Measurements from ENCODE around the gene FOXD1. TPM values are rescaled to one million over a fixed set of nuclear protein-coding genes. Genes with fewer than 3 reads are reported as not detected.

Gene FOXD1
- polyA plus RNA-seq, 6 donors from 2014 or later = not detected

DNA sequence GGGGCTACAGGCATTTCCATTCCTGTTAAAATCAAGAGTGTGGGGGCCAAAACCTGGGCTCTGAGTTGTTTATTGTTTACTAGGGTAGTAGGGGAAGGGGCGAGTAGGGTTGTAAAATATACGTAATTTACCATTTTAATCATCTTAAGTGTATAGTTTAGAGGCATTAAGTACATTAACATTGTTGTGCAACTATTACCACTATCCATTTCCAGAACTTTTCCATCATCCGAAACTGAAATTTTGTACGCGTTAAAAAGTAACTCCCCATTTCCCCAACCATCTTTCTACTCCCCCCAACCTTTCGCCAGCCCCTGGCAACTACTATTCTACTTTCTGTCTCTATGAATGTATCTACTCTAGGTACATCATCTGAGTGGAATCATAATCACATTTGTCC, 3.6 kb upstream of the FOXD1 start:
- H3K27me3 Mint-ChIP-seq = peaks cover 62 to 75% (median 66%) of the 10 kb centered on the region in 3 donors
- H3K4me3 Mint-ChIP-seq = peak overlapping the region in 2 of 8 donors; percentile 22 to 74
- no peak for ATAC-seq (ENCODE audit: low read depth in 2 of 2)
- DNase-seq = no peak
- H3K27ac Mint-ChIP-seq = peak overlapping the region in 2 of 6 donors; percentile 79 to 92
- H3K36me3 Mint-ChIP-seq = peaks cover 7 to 12% of the 10 kb centered on the region in 2 donors
- peaks cover 11 to 12% (median 11%) of the 10 kb centered on the region in 3 donors for H3K4me1 Mint-ChIP-seq
- H3K9me3 Mint-ChIP-seq = peaks cover 0 to 48% (median 17%) of the 10 kb centered on the region in 7 donors

DNA sequence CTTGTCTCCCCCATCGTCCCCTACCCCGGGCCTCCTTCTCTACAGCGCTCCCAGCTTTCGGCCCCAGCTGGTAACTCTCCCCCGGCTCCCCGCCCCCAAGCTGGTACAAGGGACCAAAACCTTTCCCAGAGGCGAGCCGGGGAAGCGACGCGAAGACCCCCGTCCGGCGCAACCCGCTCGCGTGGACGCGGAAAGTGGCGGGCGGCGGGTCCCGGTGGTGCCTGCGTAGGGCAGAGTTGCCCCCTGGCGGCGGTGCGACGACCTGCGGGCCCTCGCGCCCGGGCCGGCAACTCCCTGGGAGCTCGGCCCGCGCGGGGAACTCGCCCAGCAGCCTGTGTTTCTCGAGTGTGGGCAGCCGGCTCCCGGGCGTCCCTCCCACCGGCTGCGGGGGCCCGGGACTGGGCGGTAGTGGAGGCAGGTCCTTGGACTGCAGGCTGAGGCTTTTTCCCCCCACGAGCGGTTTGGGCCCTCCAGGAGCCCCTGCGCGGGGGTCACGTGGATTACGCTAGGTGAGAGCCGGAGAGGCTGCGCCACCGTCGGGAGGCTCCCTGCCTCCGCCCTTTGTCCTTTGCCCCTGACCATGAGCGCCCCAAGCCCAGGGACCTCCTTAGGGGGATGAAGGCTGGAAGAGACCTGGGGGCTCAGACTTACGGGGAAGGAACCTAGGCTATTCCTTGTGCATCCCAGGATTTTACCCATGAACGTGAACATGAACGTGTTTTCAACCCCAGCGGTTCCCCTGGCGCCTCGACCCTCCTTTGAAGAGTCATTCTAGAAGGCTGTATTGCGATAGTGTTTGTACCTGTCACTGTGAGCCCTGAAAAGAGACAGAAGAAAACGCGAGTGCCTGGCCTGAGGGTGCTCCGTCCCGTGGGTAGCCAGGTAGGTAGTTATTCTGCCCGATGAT, 2.9 kb upstream of the FOXD1 start:
- peak overlapping the region in 4 of 6 donors; percentile 73 to 96 (median 85) for H3K27ac Mint-ChIP-seq
- H3K4me1 Mint-ChIP-seq = peaks cover 11 to 16% (median 15%) of the 10 kb centered on the region in 3 donors
- peak; percentile 18 for DNase-seq
- peak overlapping the region in 4 of 8 donors; percentile 12 to 89 (median 42) for H3K4me3 Mint-ChIP-seq
- no peak for ATAC-seq (ENCODE audit: low read depth in 2 of 2)
- peaks cover 55 to 71% (median 60%) of the 10 kb centered on the region in 3 donors for H3K27me3 Mint-ChIP-seq
- peaks cover 0 to 42% (median 17%) of the 10 kb centered on the region in 7 donors for H3K9me3 Mint-ChIP-seq
- H3K36me3 Mint-ChIP-seq = peaks cover 7 to 12% of the 10 kb centered on the region in 2 donors

DNA sequence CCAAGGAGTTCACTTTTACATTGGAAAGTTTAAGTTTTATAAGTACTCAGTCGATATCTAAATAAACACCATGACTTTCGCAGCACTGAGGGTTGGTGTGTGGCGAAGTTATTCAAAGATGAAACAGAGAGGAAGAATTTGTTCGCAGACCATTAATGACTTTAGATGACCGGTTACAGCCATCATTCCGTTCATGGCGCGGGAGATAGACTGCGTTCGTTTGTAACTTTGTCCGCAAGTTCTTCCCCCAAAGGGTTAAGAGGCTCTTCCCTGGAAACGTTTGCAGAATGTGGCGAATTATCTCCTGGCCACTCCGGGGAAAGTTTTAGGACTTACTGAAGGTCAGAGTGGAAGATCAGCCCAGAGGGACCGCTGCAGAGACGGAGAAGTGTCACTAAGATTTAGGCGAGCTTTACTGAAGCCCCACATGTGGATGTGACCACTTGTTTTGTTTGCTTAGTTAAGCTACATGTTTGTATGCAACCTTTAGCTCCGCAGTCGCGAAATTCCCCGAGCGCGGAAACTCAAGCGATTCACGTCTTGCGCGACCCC, 2.2 kb upstream of the FOXD1 start:
- ATAC-seq (ENCODE audit: low read depth in 2 of 2) (no peak), DNase-seq (no peak)
- Mint-ChIP-seq H3K4me3 (peak overlapping the region in 4 of 8 donors; percentile 51 to 89 (median 64)), H3K27me3 (peaks cover 47 to 68% (median 57%) of the 10 kb centered on the region in 3 donors), H3K27ac (peak overlapping the region in 5 of 6 donors; percentile 51 to 96 (median 83)), H3K4me1 (peaks cover 11 to 17% (median 17%) of the 10 kb centered on the region in 3 donors), H3K36me3 (peaks cover 7 to 9% of the 10 kb centered on the region in 2 donors), H3K9me3 (peaks cover 0 to 36% (median 17%) of the 10 kb centered on the region in 7 donors)

DNA sequence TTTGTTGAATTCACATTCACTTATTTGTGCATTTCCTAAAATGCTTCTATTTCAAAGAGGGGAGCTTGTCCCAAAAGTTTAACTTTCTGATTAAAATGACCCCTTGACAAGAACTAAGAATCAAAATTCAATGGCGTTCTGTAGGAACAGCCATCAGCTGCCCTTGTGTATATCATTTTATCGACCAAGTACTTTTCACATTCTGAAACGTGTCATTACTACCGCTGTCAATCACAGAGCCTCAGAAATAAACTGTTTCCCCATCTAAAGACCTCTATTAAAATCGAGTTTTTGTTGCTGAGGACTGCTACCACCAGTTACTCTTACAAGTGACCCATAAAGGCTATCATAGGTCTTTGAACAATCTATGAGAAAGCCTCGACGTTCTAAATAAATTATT, 1.6 kb upstream of the FOXD1 start:
- Mint-ChIP-seq H3K36me3 (peaks cover 7 to 8% of the 10 kb centered on the region in 2 donors), H3K9me3 (peaks cover 0 to 38% (median 17%) of the 10 kb centered on the region in 7 donors), H3K27me3 (peaks cover 43 to 63% (median 54%) of the 10 kb centered on the region in 3 donors), H3K4me3 (peak overlapping the region in 2 of 8 donors; percentile 32 to 89), H3K4me1 (peaks cover 11 to 17% (median 17%) of the 10 kb centered on the region in 3 donors), H3K27ac (peak overlapping the region in 4 of 6 donors; percentile 51 to 96 (median 78))
- DNase-seq (no peak), ATAC-seq (ENCODE audit: low read depth in 2 of 2) (no peak)

DNA sequence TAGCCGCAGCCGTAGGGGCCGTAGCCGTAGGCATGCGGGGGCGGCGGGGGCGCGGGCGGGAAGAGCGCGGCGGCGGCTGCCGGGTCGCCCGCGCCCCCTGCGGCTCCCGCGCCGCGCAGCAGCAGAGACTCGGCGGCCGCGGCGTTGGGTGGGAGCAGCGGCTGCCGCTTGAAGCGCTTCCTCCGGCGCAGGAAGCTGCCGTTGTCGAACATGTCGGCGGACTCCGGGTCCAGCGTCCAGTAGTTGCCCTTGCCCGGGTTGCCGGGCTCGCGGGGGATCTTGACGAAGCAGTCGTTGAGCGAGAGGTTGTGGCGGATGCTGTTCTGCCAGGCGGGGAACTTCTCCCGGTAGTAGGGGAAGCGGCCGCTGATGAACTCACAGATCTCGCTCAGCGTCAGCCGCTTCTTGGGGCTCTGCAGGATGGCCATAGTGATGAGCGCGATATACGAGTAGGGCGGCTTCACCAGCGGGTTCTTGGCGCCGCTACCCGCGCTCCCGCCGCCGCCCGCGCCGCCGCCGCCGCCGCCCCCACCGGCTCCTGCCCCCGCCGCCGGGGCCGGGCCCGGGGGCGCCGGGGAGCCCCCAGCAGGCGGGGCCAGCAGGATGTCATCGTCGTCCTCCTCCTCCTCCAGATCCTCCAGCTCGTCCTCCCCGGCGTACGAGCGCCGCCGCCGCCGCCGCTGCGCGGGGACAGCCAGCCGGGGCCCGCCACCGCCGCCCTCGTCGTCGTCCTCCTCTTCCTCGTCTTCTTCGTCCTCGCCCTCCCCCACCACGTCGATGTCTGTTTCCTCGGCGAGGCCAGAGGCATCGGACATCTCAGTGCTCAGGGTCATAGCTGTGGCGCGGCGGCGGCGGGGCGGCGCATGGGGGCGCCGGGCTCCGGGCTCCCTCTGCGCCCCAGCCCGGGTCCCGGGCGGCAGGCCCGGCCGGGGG, 781 bp downstream of the FOXD1 start:
- ATAC-seq (ENCODE audit: low read depth in 2 of 2) (peak; percentile 48 to 56), DNase-seq (peak; percentile 48)
- H3K9me3 Mint-ChIP-seq = peaks cover 0 to 51% (median 24%) of the 10 kb centered on the region in 7 donors
- H3K27ac Mint-ChIP-seq = peak overlapping the region; percentile 64 to 94 (median 81)
- peaks cover 47 to 69% (median 58%) of the 10 kb centered on the region in 3 donors for H3K27me3 Mint-ChIP-seq
- peaks cover 7 to 8% of the 10 kb centered on the region in 2 donors for H3K36me3 Mint-ChIP-seq
- peak overlapping the region; percentile 86 to 93 (median 90) for H3K4me3 Mint-ChIP-seq
- H3K4me1 Mint-ChIP-seq = peaks cover 11 to 19% (median 17%) of the 10 kb centered on the region in 3 donors

DNA sequence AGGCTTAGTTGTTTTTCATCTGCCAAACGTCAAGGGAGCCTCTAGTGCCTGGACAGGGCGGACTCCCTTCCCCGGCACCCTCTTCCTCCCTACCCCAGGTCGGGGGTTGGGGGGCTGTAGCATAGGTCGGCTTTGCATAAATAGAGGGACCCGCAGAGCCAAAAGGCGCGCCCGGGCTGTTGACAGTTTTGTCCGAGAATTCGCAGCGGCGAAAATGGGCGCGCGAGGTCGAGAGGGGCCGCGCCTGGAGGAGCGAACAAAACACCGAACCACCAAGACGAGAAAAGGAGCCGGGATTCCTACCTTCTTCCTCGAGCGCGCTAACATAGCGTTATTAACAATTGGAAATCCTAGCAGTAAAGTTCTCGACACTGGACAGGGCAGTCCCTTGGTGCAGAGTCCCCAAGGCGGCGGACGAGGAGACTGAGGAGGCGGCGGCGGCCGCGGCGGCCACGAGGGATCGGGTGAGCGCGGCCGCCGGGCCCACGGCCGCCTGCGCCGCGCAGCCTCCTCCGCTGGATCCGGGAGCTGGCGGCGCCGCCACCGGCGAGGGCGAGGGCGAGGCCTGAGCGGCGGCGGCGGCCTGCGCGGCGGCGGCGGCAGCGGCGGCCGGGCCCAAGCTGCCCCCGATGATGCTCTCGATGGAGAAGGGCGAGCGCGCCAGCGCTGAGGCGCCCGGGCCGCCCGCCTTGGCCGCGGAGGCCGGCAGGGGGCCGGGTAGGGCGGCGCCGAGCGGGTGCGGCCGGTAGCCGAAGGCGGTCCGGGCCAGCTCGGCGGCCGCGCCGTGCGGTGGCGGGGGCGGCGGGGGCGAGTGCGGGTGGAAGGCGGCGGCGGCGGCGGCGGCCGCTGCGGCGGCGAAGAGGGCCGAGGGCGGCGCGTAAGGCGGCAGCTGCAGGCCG, 1.7 kb downstream of the FOXD1 start:
- Mint-ChIP-seq H3K4me1 (peaks cover 11 to 19% (median 17%) of the 10 kb centered on the region in 3 donors), H3K27me3 (peaks cover 47 to 69% (median 58%) of the 10 kb centered on the region in 3 donors), H3K4me3 (peak overlapping the region; percentile 66 to 91 (median 84)), H3K27ac (peak overlapping the region in 3 of 6 donors; percentile 45 to 90 (median 59)), H3K36me3 (peaks cover 7 to 8% of the 10 kb centered on the region in 2 donors), H3K9me3 (peaks cover 0 to 53% (median 26%) of the 10 kb centered on the region in 7 donors)
- DNase-seq (peak; percentile 20), ATAC-seq (ENCODE audit: low read depth in 2 of 2) (peak; percentile 23 to 29)

DNA sequence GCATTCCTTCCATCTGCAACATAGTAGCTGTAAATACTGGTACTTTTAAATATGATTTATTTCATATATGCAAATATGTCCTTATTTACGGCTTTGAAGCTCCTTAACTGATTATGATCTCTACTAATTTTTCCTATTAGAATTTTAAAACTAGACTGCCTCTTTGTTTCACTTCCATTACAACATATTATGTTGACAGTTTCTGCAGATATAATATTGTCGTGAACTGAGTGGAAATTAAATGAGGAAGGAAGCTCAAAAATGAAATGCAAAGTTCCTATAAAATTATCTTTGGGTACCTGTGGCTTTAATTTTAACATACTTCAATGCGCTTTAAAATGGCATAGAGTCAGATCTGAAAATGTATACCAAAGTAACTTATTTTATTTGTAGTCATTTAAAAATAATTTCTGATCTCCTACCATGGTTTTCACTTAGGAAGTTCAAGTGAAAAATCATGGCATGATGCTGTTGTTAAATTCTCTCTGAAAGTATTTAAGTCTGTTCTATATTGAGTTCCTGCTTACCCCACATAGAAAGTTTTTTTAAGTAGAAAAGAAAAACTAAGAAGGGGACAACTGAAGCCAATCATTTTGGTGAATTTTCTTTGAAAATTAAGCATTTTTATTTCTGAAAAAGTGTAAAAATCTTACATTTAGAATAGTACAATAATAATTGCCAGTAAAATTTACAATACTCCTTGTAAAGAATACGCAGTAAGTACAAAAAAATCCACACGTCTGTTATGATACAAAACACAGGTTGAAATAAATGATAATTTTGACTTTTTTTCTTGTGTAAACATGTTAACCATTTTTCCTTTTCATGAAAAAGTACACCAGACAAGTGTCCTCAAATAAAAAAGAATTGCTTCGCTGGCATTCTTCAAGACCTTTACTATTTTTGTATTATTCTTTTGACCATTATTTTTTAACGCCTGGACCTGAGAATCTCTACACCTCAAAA, 2.6 kb downstream of the FOXD1 start:
- Mint-ChIP-seq H3K27me3 (peaks cover 54 to 73% (median 65%) of the 10 kb centered on the region in 3 donors), H3K9me3 (peaks cover 0 to 53% (median 25%) of the 10 kb centered on the region in 7 donors), H3K4me3 (peak overlapping the region; percentile 66 to 91 (median 80)), H3K4me1 (peaks cover 11 to 18% (median 17%) of the 10 kb centered on the region in 3 donors), H3K36me3 (peaks cover 8 to 11% of the 10 kb centered on the region in 2 donors), H3K27ac (peak overlapping the region in 4 of 6 donors; percentile 45 to 90 (median 61))
- no peak for DNase-seq
- no peak for ATAC-seq (ENCODE audit: low read depth in 2 of 2)

DNA sequence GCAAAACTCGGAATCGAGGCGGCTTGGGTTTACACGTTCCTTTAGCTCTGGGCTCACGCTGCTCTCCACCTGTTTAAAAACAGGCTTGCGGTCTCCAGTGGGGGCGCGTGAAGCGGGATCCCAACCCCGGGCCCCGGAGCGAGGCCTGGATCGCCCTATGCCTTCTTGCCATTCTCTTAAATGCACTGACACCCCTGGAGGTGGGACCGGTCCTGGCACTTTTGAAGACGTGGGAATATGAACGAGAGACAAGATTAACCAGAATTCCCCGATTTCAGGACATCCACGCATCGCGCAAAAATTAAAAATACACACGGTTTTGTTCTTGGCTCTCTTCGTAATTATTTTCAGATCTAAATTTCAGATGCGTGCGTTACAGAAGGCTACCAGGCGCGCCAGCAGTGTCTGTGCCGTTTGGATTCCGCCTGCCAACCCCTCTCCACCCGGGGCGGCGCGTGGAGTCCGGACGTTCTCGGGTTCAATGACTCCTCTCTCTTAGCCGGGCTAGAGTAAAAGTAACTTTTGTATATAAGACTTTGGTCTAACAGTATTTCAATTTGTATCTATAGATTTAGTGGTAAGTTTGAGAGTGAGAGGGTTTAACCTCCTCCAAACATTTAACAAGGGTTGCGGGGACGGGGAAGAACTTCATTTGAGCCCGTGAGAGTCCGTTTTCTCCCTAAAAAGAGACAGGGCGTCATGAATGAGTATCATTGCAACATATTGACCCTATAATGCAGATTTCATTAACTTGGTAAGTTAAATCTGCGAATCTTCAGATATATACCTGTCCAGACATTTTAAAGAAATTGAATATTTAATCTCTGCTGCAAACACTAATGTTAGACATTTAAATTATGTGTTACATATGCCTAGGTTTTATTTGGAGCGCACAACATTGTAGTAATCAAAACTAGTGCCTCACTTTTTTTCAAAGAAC, 3.8 kb downstream of the FOXD1 start:
- peak overlapping the region in 4 of 8 donors; percentile 9 to 71 (median 44) for H3K4me3 Mint-ChIP-seq
- no peak for DNase-seq
- peaks cover 11 to 17% (median 13%) of the 10 kb centered on the region in 3 donors for H3K4me1 Mint-ChIP-seq
- no peak for ATAC-seq (ENCODE audit: low read depth in 2 of 2)
- H3K9me3 Mint-ChIP-seq = peaks cover 0 to 48% (median 21%) of the 10 kb centered on the region in 7 donors
- peak overlapping the region in 3 of 6 donors; percentile 4 to 94 (median 66) for H3K27ac Mint-ChIP-seq
- peaks cover 0 to 11% of the 10 kb centered on the region in 2 donors for H3K36me3 Mint-ChIP-seq
- peaks cover 55 to 74% (median 63%) of the 10 kb centered on the region in 3 donors for H3K27me3 Mint-ChIP-seq

DNA sequence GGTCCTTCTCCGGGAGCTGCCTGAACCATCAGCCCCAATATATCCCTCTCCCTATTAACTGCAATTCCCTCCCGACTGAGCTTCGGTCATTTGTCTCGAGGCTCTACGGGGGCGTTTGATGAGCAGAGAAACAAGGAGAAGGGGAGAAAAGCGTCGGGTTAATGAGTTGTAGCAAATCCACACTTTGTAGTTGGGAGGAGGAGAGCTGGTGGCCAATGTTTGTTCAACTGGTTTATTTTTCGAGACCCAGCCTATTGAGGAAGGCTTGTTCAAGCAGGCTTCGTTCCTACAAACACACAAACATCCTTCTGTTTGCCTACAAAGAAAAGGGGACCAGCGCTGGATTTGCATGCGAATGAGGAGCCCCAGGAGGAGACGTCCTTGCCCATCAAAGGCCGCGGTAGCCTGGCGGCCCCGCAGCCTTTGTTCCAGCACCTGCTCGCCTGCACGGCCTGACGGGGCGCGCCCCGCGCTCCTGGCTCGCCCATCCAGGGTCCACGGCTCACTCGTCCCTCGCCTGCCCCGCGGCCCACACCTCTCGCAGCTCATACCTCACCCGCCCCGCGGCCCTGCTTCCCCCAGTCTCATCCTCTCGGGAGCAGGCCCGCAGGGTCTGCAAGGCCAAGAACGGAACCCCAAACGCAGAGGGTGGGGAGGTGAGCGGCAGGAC, 4.6 kb downstream of the FOXD1 start:
- no peak for ATAC-seq (ENCODE audit: low read depth in 2 of 2)
- H3K27ac Mint-ChIP-seq = peak overlapping the region in 3 of 6 donors; percentile 66 to 94 (median 80)
- peaks cover 0 to 40% (median 15%) of the 10 kb centered on the region in 7 donors for H3K9me3 Mint-ChIP-seq
- DNase-seq = no peak
- peaks cover 7 to 14% (median 12%) of the 10 kb centered on the region in 3 donors for H3K4me1 Mint-ChIP-seq
- H3K4me3 Mint-ChIP-seq = peak overlapping the region in 3 of 8 donors; percentile 9 to 68 (median 52)
- peaks cover 61 to 78% (median 65%) of the 10 kb centered on the region in 3 donors for H3K27me3 Mint-ChIP-seq
- H3K36me3 Mint-ChIP-seq = peaks cover 0 to 11% of the 10 kb centered on the region in 2 donors

All from naive B cell (primary cell).